DMS79 treated with DMSO at 0.1 percent for 48 hours (cell line): Measurements from ENCODE around the gene GPR89B.
"Not testable (repeated sequence)": the region's sequence is repeated elsewhere in the genome, so short reads cannot be mapped to it uniquely, and the experiment has no call there.

Experiments
- DNase-seq: peaks from one replicate; lab custom pipeline; 2025; lab: John Stamatoyannopoulos, UW

GPR89B gene

GRCh38 chr1:147940456-147940855, 12.2 kb downstream of the GPR89B start:
- not testable (repeated sequence) for DNase-seq

- DNase-seq: not testable (repeated sequence)
These were observed 14.3 kb downstream of the GPR89B start for GRCh38 chr1:147942563-147942962.

- not testable (repeated sequence) for DNase-seq
These were observed 21.3 kb downstream of the GPR89B start for GRCh38 chr1:147949517-147949916.

- DNase-seq: not testable (repeated sequence)
These were observed 30.7 kb downstream of the GPR89B start for GRCh38 chr1:147958906-147959305.

GRCh38 chr1:147959680-147960079, 31.5 kb downstream of the GPR89B start:
- not testable (repeated sequence) for DNase-seq

GRCh38 chr1:147964575-147964974, 36.4 kb downstream of the GPR89B start:
- not testable (repeated sequence) for DNase-seq

GRCh38 chr1:147966657-147967056, 38.4 kb downstream of the GPR89B start:
- not testable (repeated sequence) for DNase-seq

GRCh38 chr1:147978896-147979651, 50.9 kb downstream of the GPR89B start:
- not testable (repeated sequence) for DNase-seq

- not testable (repeated sequence) for DNase-seq
These were observed 57.2 kb downstream of the GPR89B start for GRCh38 chr1:147985374-147985773.

GRCh38 chr1:147987893-147988292, 59.7 kb downstream of the GPR89B start:
- not testable (repeated sequence) for DNase-seq

- DNase-seq: not testable (repeated sequence)
These were observed 64.7 kb downstream of the GPR89B start for GRCh38 chr1:147992916-147993315.

- DNase-seq: not testable (repeated sequence)
These were observed 65.2 kb downstream of the GPR89B start for GRCh38 chr1:147993400-147993799.

GRCh38 chr1:147993825-147994615, 65.8 kb downstream of the GPR89B start:
- not testable (repeated sequence) for DNase-seq

- not testable (repeated sequence) for DNase-seq
These were observed 67.9 kb downstream of the GPR89B start for GRCh38 chr1:147996088-147996487.

- DNase-seq: not testable (repeated sequence)
These were observed 79.5 kb downstream of the GPR89B start for GRCh38 chr1:148007724-148008123.

GRCh38 chr1:148010527-148010926, 82.3 kb downstream of the GPR89B start:
- no peak for DNase-seq

GRCh38 chr1:148013177-148014144, 85.2 kb downstream of the GPR89B start:
- not testable (repeated sequence) for DNase-seq

- not testable (repeated sequence) for DNase-seq
These were observed 86.3 kb downstream of the GPR89B start for GRCh38 chr1:148014289-148015200.

GRCh38 chr1:148024918-148025317, 96.7 kb downstream of the GPR89B start:
- DNase-seq: not testable (repeated sequence)

GRCh38 chr1:148027004-148027403, 98.8 kb downstream of the GPR89B start:
- DNase-seq: not testable (repeated sequence)

GRCh38 chr1:148032247-148032646, 104.0 kb downstream of the GPR89B start:
- DNase-seq: not testable (repeated sequence)
